GM21576 (cell line): ENCODE measurements around the gene METAP1D.
"Not testable (repeated sequence)": the region's sequence is repeated elsewhere in the genome, so short reads cannot be mapped to it uniquely, and the experiment has no call there.

Experiments
- ATAC-seq: cut with Tn5 transposase; IDR thresholded peaks from one replicate; pipeline ENCODE4 v1.9.1; 2021; ENCODE audit warnings: mild to moderate bottlenecking, moderate library complexity; ENCODE audit not compliant: unreplicated experiment

Gene METAP1D

GRCh38 chr2:171999604-172000469 lies at the start of gene METAP1D:
TSS of gene METAP1D (plus strand) at chr2:171999953. CDS start at chr2:171999970, 17 bp downstream.
- peak; percentile 97 for ATAC-seq

GRCh38 chr2:171952276-171952675 lies 47.5 kb upstream of the METAP1D start:
- no peak for ATAC-seq

- ATAC-seq, result no peak
These were observed 47.0 kb upstream of the METAP1D start for GRCh38 chr2:171952748-171953147.

DNA sequence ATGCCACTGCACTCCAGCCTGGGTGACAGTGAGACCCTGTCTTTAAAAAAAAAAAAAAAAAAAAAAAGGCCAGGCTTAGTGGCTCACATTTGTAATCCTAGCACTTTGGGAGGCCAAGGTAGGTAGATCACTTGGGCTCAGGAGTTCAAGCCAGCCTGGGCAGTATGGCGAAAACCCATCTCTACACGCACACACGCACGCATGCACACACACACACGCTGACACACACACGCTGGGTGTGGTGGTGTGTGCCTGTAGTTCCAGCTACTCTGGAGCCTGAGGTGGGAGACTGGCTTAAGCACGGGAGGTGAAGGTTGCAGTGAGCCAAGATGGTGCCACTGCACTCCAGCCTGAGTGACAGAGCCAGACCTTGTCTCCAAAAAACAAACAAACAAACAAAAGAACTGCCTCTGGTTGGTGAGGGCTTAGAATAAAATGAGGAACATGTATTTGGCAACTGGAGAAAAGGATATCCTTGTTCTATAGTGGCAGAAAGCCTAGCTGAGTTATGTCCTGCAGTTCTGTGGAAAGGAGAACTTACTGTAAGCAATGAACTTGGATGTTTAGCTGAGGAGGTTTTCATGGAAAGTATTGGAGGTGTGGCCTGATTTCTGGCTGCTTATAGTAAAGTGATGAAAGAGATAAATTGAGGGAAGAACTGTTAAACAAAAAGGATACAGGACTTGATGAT lies 43.5 kb upstream of the METAP1D start:
- no peak for ATAC-seq

DNA sequence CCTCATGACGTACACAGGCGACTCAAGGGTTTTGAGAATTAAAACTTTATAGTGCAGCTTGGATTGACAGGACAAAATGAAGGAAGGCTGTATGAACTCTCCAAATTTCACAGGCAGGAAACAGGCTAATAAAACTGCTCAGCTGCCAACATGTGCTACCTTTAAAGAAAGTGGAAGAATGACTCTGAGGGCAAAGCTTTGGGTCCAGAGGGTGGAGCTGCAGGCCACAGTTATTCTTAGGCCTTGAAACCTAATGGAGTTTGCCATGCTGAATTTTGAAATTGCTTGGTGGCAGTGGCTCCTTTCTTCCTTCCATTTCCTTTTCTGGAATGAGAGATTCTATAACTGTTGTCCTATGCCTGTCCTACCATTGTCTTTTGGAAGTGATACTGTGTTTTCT lies 42.7 kb upstream of the METAP1D start:
- ATAC-seq, result no peak

GRCh38 chr2:171958475-171958874 lies 41.3 kb upstream of the METAP1D start:
- no peak for ATAC-seq

GRCh38 chr2:171959998-171960397 lies 39.8 kb upstream of the METAP1D start:
- ATAC-seq, result no peak

DNA sequence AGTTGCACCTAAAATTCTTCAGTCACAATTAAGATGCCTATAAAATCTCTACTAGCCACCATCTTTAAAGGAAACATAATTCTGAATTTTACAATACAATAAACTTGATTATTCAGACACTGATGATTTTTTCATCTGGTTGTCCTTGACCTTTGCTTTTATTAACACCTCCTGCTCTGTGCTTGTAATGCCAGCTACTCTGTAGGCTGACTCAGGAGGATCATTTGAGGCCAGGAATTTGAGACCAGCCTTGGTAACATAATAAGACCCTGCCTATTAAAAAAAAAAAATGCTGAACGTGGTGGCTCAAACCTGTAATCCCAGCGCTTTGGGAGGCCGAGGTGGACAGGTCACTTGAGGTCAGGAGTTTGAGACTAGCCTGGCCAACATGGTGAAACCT lies 39.2 kb upstream of the METAP1D start:
- ATAC-seq, result no peak

DNA sequence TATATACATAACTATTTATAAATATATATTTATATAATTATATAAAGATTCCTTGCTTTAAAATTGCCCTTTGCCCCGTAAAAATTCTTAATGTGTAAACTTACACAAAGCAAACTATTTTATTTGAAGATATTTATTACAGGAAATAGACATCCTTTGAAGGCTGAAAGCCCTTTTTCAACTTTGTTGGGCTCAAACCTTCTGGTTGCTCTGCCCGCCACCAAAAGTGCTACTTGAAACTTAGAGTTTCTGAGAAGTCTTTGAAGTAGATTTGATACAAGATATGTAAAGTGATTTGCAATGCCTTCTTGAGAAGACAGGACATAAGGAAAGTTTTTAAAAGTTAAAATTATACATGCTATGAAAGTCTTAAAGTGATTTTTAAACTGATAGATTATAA lies 36.6 kb upstream of the METAP1D start:
- ATAC-seq, result no peak

GRCh38 chr2:171964308-171964707 lies 35.4 kb upstream of the METAP1D start:
- ATAC-seq, result no peak

DNA sequence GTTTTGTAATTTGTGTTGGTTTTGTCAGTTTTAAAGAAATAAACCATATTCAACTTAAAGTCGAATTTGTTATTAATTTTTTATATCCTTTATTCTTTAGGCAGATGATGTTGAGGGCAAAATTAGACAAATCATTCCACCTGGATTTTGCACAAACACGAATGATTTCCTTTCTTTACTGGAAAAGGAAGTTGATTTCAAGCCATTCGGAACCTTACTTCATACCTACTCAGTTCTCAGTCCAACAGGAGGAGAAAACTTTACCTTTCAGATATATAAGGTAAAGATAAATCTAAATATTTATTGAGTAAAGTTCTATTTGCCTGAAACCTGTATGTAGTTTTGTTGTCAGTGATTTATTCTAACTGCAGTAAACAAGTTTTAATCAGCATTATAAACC lies 34.5 kb upstream of the METAP1D start:
- ATAC-seq, result no peak

GRCh38 chr2:171965661-171966060 lies 34.1 kb upstream of the METAP1D start:
- no peak for ATAC-seq

- no peak for ATAC-seq
These were observed 33.5 kb upstream of the METAP1D start for GRCh38 chr2:171966235-171966634.

DNA sequence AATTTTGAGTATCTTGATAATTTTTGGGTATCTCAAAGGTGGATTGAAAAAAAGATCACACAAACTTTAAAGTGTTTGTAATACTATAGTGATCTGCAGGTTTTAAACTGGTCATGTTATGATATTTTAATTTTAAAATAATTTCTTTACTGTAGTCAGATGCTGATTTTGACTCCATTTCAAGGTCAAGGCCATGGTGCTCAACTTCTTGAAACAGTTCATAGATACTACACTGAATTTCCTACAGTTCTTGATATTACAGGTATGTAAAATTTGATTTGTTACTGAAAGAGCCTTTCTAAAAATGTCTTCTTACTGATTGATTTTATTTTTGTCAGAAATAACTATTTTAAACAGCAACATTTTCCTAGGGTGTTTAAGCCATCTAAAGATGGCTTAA lies 33.1 kb upstream of the METAP1D start:
- ATAC-seq, result no peak

GRCh38 chr2:171968509-171968908 lies 31.2 kb upstream of the METAP1D start:
- ATAC-seq, result no peak

DNA sequence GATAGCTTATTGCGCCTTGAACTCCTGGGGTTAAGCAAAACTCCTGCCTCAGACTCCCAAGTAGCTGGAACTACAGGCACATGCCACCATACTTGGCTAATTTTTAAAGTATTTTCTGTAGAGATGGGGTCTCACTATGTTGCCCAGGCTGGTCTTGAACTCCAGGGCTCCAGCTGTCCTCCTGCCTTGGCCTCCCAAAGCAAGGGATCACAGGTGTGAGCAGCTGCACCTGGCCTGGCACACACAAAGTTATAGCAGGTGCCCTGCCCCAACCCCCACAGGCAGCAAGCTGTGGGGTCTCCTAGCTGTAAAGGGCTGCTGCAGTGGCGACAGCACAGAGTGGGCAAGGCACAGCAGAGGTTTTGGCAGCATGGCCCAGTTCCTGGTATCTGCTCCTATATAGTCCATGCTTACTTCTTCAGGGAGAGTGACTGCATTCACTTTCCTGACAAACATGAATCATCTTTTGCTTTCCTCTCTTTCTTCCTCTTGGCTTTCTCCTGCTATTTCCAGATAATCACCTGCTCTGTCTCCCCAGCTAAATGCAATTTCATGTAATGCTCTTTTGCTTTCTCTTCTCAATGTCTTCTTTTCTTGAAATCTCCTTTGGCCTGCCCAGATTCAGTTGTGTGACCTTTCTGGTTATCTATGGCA lies 27.3 kb upstream of the METAP1D start:
- no peak for ATAC-seq

GRCh38 chr2:171979103-171979502 lies 20.6 kb upstream of the METAP1D start:
- no peak for ATAC-seq

GRCh38 chr2:171983924-171984323 lies 15.8 kb upstream of the METAP1D start:
- not testable (repeated sequence) for ATAC-seq

DNA sequence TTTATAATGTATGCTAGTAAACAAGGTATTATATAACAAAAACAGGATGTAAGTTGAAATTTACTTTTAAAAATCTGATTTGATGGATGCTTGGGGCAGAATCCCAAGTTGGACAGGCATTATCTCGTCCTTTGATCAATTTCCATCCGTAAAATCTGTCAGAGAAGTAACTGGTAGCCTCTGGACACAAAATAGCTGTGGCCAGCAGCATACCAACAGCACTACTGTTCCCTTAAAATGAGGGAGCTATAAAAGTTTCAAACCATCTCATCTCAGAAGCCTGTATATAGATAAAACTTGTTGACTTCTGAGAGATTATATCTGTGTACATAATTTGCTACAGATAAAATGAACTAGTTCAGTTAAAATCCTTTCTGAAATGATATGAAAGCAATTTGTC lies 14.7 kb upstream of the METAP1D start:
- no peak for ATAC-seq

DNA sequence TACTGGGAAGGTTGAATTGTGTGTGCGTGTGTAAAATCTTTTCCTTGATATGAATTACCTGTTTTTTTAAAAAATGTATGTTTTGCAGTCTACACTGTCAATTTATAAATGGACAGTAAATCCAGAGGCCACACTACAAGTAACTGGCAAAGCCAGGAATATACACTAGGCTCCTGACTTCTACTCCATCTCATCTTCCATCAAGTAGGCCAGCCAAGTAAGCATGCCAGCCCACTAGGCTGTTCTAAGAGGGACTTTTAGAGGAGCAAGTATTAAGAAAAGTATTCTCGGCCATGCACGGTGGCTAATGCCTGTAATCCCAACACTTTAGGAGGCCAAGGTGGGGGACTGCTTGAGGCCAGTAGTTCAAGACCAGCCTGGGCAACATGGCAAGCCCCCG lies 13.0 kb upstream of the METAP1D start:
- no peak for ATAC-seq

DNA sequence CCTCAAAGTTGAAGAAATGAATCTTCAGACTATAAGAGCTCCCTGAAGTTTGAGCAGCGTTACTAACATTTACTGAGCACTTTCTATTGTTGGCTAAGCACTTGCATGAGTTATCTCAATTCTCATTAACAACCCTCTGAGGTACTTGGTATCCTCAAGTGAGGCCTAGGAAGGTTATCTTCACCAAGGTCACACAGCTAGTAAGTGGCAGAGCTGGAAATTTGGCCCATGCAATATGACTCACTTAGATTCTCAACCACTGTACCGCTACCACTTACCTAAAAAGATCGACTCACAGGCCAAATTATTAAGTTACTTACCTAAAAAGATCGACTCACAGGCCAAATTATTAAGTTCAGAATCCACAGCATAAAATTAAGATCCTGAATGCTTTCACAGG lies 8.7 kb upstream of the METAP1D start:
- ATAC-seq, result no peak

- no peak for ATAC-seq
These were observed 4.2 kb upstream of the METAP1D start for GRCh38 chr2:171995586-171995985.
